T-helper 17 cell (primary cell): ENCODE data around the gene SAP30. TPM values are rescaled to one million over a fixed set of nuclear protein-coding genes. Genes with fewer than 3 reads are reported as not detected.

Experiments
- ATAC-seq: fragments of 150-1000 bp; cut with Tn5 transposase; 2 replicates; pipeline ENCODE4 v1.10.0; 2021; ENCODE audit warnings: mild to moderate bottlenecking, moderate library complexity
- DNase-seq, 3 donors: peaks; one replicate each; pipeline versions ENCODE4 v3.0.0 to v3.0.0-alpha.2; 2020 to 2021
- H3K9me3 ChIP-seq: one replicate; pipeline ENCODE4 v1.7.0; 2013; ENCODE audit warnings: low read length, mild to moderate bottlenecking; ENCODE audit not compliant: control insufficient read depth, poor library complexity, severe bottlenecking
- H3K27ac Mint-ChIP-seq: one replicate; pipeline ENCODE4 v1.8.0; 2022; ENCODE audit warnings: mild to moderate bottlenecking, moderate library complexity, mixed read lengths
- H3K27me3 Mint-ChIP-seq: one replicate; pipeline ENCODE4 v1.8.0; 2022; ENCODE audit warnings: mixed read lengths
- H3K36me3 Mint-ChIP-seq: one replicate; pipeline ENCODE4 v1.8.0; 2022; ENCODE audit warnings: low read depth, mixed read lengths
- H3K4me1 Mint-ChIP-seq: one replicate; pipeline ENCODE4 v1.8.0; 2022; ENCODE audit warnings: mild to moderate bottlenecking, mixed read lengths
- H3K4me3 Mint-ChIP-seq: one replicate; pipeline ENCODE4 v1.8.0; 2022; ENCODE audit warnings: mild to moderate bottlenecking, moderate library complexity, mixed read lengths
- total RNA-seq, 4 donors: library from RNA in 2 of 4; stranded (reverse) in 2 of 4; gene quantifications; one replicate each; pipeline ENCODE4 v1.2.3 and lab custom pipeline; 2022 to 2026

Gene SAP30
- total RNA-seq, 2 donors from 2014 or later: 4.0 to 5.3 TPM

DNA sequence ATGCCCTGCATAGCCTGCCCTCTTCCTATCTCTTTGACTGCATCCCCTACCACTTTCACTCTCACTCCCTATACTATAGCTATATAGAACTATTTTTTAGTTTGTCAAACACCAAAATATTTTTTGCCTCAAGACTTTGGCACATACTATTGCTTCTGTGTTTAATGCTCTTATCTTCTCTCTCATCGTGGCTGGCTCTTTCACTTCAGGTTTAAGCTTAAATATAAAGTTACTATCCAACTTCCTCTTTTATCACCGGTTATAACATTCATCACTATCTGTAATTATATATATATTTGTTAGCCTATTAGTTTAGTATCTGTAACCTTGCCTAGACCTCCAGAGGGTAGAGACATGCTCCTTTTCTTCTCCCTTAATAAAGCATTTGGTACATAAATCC, 25.1 kb upstream of the SAP30 start:
- peaks cover 2% of the 10 kb centered on the region for H3K36me3 Mint-ChIP-seq
- H3K4me1 Mint-ChIP-seq: no peaks in the 10 kb centered on the region
- H3K4me3 Mint-ChIP-seq: no peak overlapping the region
- no peak overlapping the region for H3K27ac Mint-ChIP-seq
- H3K9me3 ChIP-seq: no peaks in the 10 kb centered on the region
- DNase-seq: no peak
- peaks cover 10% of the 10 kb centered on the region for H3K27me3 Mint-ChIP-seq
- ATAC-seq: no peak

DNA sequence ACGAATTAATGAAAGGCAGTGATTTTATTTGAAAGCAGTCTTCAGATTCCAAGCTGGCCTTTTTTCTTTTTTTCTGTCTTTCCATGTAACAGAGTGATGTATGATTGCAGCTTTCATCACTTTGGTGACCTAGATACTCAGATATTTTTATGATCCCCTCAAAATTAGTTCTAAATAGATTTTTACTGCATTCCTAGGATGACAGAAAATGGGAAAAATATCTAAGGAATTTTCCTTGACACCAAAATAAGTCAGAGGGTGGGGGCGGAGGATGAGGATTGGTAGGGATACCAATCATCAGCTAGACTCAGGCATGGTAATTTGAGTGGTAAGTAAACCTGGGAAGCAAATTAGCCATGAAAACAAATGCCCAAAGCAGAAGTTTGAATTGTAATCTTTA, 24.7 kb upstream of the SAP30 start:
- no peaks in the 10 kb centered on the region for H3K9me3 ChIP-seq
- ATAC-seq (no peak), DNase-seq (no peak)
- H3K4me3 Mint-ChIP-seq: no peak overlapping the region
- H3K4me1 Mint-ChIP-seq: no peaks in the 10 kb centered on the region
- peaks cover 10% of the 10 kb centered on the region for H3K27me3 Mint-ChIP-seq
- H3K36me3 Mint-ChIP-seq: peaks cover 2% of the 10 kb centered on the region
- no peak overlapping the region for H3K27ac Mint-ChIP-seq

- Mint-ChIP-seq H3K4me3 (no peak overlapping the region), H3K36me3 (peaks cover 2% of the 10 kb centered on the region), H3K27ac (no peak overlapping the region), H3K4me1 (no peaks in the 10 kb centered on the region), H3K27me3 (peaks cover 10% of the 10 kb centered on the region)
- no peaks in the 10 kb centered on the region for H3K9me3 ChIP-seq
- ATAC-seq (no peak), DNase-seq (no peak)
Observed at GRCh38 chr4:173347467-173347866, 23.3 kb upstream of the SAP30 start.

GRCh38 chr4:173357939-173358338, 12.8 kb upstream of the SAP30 start:
- DNase-seq (no peak), ATAC-seq (no peak)
- Mint-ChIP-seq H3K36me3 (no peaks in the 10 kb centered on the region), H3K27ac (no peak overlapping the region), H3K4me3 (no peak overlapping the region), H3K4me1 (peaks cover 2% of the 10 kb centered on the region), H3K27me3 (peaks cover 11% of the 10 kb centered on the region)
- H3K9me3 ChIP-seq: no peaks in the 10 kb centered on the region

- Mint-ChIP-seq H3K27me3 (peaks cover 4% of the 10 kb centered on the region), H3K4me3 (no peak overlapping the region), H3K27ac (no peak overlapping the region), H3K36me3 (no peaks in the 10 kb centered on the region), H3K4me1 (peaks cover 8% of the 10 kb centered on the region)
- DNase-seq (no peak), ATAC-seq (no peak)
- no peaks in the 10 kb centered on the region for H3K9me3 ChIP-seq
Observed at GRCh38 chr4:173360587-173361221, 10.1 kb upstream of the SAP30 start.

GRCh38 chr4:173362666-173363065, 8.1 kb upstream of the SAP30 start:
- no peak for ATAC-seq
- peaks cover 4% of the 10 kb centered on the region for H3K27me3 Mint-ChIP-seq
- H3K4me1 Mint-ChIP-seq: peaks cover 14% of the 10 kb centered on the region
- no peak overlapping the region for H3K4me3 Mint-ChIP-seq
- no peak for DNase-seq
- H3K27ac Mint-ChIP-seq: no peak overlapping the region
- H3K36me3 Mint-ChIP-seq: no peaks in the 10 kb centered on the region
- H3K9me3 ChIP-seq: no peaks in the 10 kb centered on the region

GRCh38 chr4:173365359-173365996, 5.3 kb upstream of the SAP30 start:
- ATAC-seq (no peak), DNase-seq (no peak)
- Mint-ChIP-seq H3K27ac (peak overlapping the region; percentile 14), H3K4me3 (no peak overlapping the region), H3K36me3 (no peaks in the 10 kb centered on the region), H3K4me1 (peaks cover 20% of the 10 kb centered on the region), H3K27me3 (no peaks in the 10 kb centered on the region)
- no peaks in the 10 kb centered on the region for H3K9me3 ChIP-seq

- Mint-ChIP-seq H3K4me3 (no peak overlapping the region), H3K27ac (no peak overlapping the region), H3K36me3 (peaks cover 2% of the 10 kb centered on the region), H3K27me3 (no peaks in the 10 kb centered on the region), H3K4me1 (peaks cover 27% of the 10 kb centered on the region)
- ATAC-seq: no peak
- no peaks in the 10 kb centered on the region for H3K9me3 ChIP-seq
- DNase-seq: no peak
Observed at GRCh38 chr4:173367285-173367684, 3.5 kb upstream of the SAP30 start.

DNA sequence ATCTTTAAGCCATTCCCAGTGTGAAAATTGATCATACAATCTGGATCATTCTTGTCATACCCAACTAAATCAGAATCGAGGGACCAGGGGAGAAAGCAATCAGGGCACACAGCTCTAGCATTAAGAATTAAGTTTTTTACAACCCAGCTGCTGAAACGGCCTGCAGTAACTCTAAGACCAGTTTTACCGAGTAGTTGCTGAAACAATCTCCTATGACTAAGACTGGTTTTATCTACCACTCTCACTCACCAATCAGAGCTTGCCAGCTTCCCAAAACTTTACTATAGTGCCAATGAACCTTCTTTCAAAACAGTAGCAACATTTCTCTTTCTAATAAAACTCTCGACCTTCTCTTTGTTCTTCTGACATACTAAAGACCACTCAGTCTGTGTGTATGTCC, 2.8 kb upstream of the SAP30 start:
- DNase-seq (no peak), ATAC-seq (no peak)
- H3K9me3 ChIP-seq: no peaks in the 10 kb centered on the region
- Mint-ChIP-seq H3K4me1 (peaks cover 30% of the 10 kb centered on the region), H3K27me3 (no peaks in the 10 kb centered on the region), H3K27ac (peak overlapping the region; percentile 6), H3K36me3 (peaks cover 2% of the 10 kb centered on the region), H3K4me3 (no peak overlapping the region)

- H3K9me3 ChIP-seq: no peaks in the 10 kb centered on the region
- Mint-ChIP-seq H3K4me1 (peaks cover 34% of the 10 kb centered on the region), H3K36me3 (peaks cover 2% of the 10 kb centered on the region), H3K4me3 (peak overlapping the region; percentile 99), H3K27ac (peak overlapping the region; percentile 91), H3K27me3 (no peaks in the 10 kb centered on the region)
- ATAC-seq (peak; percentile 33), DNase-seq (peak in 2 of 3 donors; percentile 30 to 49)
Observed at GRCh38 chr4:173370130-173370476, 651 bp upstream of the SAP30 start.

DNA sequence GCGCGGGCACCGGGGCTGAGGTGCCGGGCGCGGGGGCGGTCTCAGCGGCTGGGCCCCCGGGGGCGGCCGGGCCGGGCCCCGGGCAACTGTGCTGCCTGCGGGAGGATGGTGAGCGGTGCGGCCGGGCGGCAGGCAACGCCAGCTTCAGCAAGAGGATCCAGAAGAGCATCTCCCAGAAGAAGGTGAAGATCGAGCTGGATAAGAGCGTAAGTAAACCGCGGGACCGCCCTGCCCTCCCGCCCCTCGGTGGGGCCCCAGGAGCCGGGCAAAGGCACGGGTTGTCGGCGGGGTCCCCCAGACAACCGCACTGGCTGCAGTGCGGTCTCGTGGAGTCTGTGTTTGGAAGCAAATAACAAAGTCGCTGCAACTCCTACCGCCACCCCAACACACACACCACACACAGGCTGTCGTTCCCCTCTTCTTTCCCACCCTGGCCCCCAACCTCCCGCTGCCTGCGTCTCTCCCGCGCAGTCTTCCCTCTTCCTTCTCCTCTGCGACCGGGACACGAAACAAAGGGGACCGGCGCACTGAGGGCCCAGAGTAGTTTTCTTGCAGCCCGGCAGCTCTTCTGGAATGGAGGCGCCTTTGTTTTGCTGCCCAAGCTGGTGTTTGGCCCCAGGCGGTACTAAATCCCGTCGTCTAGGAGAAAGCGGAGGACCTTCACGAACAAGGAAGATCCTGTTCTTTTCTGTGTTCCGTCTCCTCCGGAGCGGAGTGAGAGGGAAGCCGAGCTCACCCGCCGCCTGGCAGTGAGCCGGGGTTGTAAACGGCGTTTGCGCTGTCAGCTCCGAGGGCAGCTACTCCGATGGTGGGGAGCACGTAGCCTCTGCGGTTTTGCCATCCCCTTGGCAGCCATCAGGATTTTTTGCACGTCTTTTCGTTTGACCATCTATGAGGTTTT, 788 bp downstream of the SAP30 start:
- Mint-ChIP-seq H3K4me1 (peaks cover 28% of the 10 kb centered on the region), H3K27ac (peak overlapping the region; percentile 91), H3K27me3 (no peaks in the 10 kb centered on the region), H3K36me3 (peaks cover 2% of the 10 kb centered on the region), H3K4me3 (peak overlapping the region; percentile 99)
- peak; percentile 18 to 48 (median 28) for DNase-seq
- no peaks in the 10 kb centered on the region for H3K9me3 ChIP-seq
- ATAC-seq: peak; percentile 1

GRCh38 chr4:173374588-173374987, 3.8 kb downstream of the SAP30 start:
- ATAC-seq (no peak), DNase-seq (no peak)
- H3K9me3 ChIP-seq: no peaks in the 10 kb centered on the region
- H3K4me1 Mint-ChIP-seq: peaks cover 17% of the 10 kb centered on the region
- H3K27me3 Mint-ChIP-seq: no peaks in the 10 kb centered on the region
- H3K27ac Mint-ChIP-seq: no peak overlapping the region
- H3K4me3 Mint-ChIP-seq: no peak overlapping the region
- peaks cover 2% of the 10 kb centered on the region for H3K36me3 Mint-ChIP-seq

DNA sequence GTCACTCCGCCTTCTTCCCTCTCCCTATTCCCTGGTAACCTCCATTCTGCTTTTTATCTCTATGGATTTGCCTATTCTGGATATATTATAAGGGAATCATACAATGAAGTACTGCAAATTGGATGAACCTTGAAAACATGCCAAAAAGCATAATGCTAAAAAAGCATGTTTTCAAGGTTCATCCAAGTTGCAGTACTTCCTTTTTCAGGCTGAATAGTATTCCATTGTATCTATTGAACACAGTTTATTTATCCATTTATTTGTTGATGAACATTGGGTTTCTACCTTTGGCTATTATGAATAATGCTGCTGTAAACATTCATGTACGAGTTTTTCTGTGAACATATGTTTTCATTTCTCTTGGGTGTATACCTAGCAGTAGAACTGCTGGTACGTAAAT, 9.2 kb downstream of the SAP30 start:
- ATAC-seq (no peak), DNase-seq (no peak)
- Mint-ChIP-seq H3K4me3 (no peak overlapping the region), H3K27me3 (no peaks in the 10 kb centered on the region), H3K27ac (no peak overlapping the region), H3K36me3 (no peaks in the 10 kb centered on the region), H3K4me1 (no peaks in the 10 kb centered on the region)
- no peaks in the 10 kb centered on the region for H3K9me3 ChIP-seq
